HL-60 (cell line): ENCODE results near the gene KCTD7.
A peak's percentile ranks its signal among the peaks of the same experiment; 100 is the strongest.

Experiments
- DNase-seq, 2 experiments: peaks; one replicate each; pipeline ENCODE4 v3.0.0-alpha.2; 2010 to 2020; ENCODE audit warnings: low read depth in 1 of 2, low spot score in 1 of 2
- H3K27ac ChIP-seq: fragments of 250-450 bp; sonication (Bioruptor Pico); replicated peaks from 2 replicates; pipeline ENCODE4 v1.5.1; 2020; ENCODE audit warnings: mild to moderate bottlenecking, moderate library complexity
- H3K27me3 ChIP-seq: fragments of 250-450 bp; sonication (Bioruptor Pico); 2 replicates; pipeline ENCODE4 v1.5.1; 2021; ENCODE audit warnings: mild to moderate bottlenecking, moderate library complexity; ENCODE audit not compliant: insufficient read depth, poor library complexity, severe bottlenecking
- H3K4me3 ChIP-seq: replicated peaks from 2 replicates; pipeline ENCODE4 v1.5.1; 2011; ENCODE audit warnings: mild to moderate bottlenecking, control low read depth, low read length; ENCODE audit not compliant: insufficient read depth
- CTCF ChIP-seq: IDR thresholded peaks from one replicate; pipeline ENCODE4 v1.5.1; 2011; ENCODE audit warnings: low read length, control low read depth, inconsistent platforms; ENCODE audit not compliant: insufficient read depth
- GABPA ChIP-seq: IDR thresholded peaks from 2 replicates; pipeline ENCODE4 v1.6.1; 2012; ENCODE audit warnings: low read depth
- POLR2AphosphoS5 ChIP-seq: IDR thresholded peaks from 2 replicates; pipeline ENCODE4 v1.6.1; 2012; ENCODE audit warnings: low read depth
- REST ChIP-seq: IDR thresholded peaks from 2 replicates; pipeline ENCODE4 v1.6.1; 2012; ENCODE audit warnings: low read depth; ENCODE audit not compliant: insufficient replicate concordance
- SPI1 ChIP-seq: IDR thresholded peaks from 2 replicates; pipeline ENCODE4 v1.6.1; 2012; ENCODE audit warnings: low read depth, mild to moderate bottlenecking, borderline replicate concordance

The KCTD7 gene

GRCh38 chr7:66693331-66693730 lies 64.7 kb downstream of the KCTD7 start:
- no peak for DNase-seq
- no peak overlapping the region for H3K27ac ChIP-seq
- no peak overlapping the region for H3K4me3 ChIP-seq
- H3K27me3 ChIP-seq: no peaks in the 10 kb centered on the region
- no peak for TF ChIP-seq CTCF
- TF ChIP-seq SPI1: peak; percentile 74
- TF ChIP-seq REST: no peak
- TF ChIP-seq GABPA: no peak
- TF ChIP-seq POLR2AphosphoS5: no peak
